Epithelial cell of prostate (primary cell): Measurements from ENCODE around the gene TNFSF11.

ENCODE experiments used
- DNase-seq: peaks from one replicate; pipeline ENCODE4 v3.0.0-alpha.2; 2011; ENCODE audit warnings: low read depth, low spot score
- H3K27ac ChIP-seq: fragments of 450-650 bp; 2 replicates; pipeline ENCODE4 v1.5.1; 2017; ENCODE audit warnings: mild to moderate bottlenecking

Gene TNFSF11

GRCh38 chr13:42651936-42652641, 78.1 kb downstream of the TNFSF11 start:
- no peak for DNase-seq
- no peak overlapping the region for H3K27ac ChIP-seq

- H3K27ac ChIP-seq: no peak overlapping the region
- peak; percentile 12 for DNase-seq
Measured at GRCh38 chr13:42652642-42653415, 78.9 kb downstream of the TNFSF11 start.

GRCh38 chr13:42653679-42654078, 79.7 kb downstream of the TNFSF11 start:
- DNase-seq: no peak
- H3K27ac ChIP-seq: no peak overlapping the region

- DNase-seq: no peak
- H3K27ac ChIP-seq: no peak overlapping the region
Measured at GRCh38 chr13:42654212-42654611, 80.3 kb downstream of the TNFSF11 start.

GRCh38 chr13:42654722-42655121, 80.8 kb downstream of the TNFSF11 start:
- DNase-seq: no peak
- H3K27ac ChIP-seq: no peak overlapping the region

- no peak for DNase-seq
- no peak overlapping the region for H3K27ac ChIP-seq
Measured at GRCh38 chr13:42656161-42656560, 82.2 kb downstream of the TNFSF11 start.

- DNase-seq: no peak
- no peak overlapping the region for H3K27ac ChIP-seq
Measured at GRCh38 chr13:42656958-42657357, 83.0 kb downstream of the TNFSF11 start.
